GM19468 (cell line): ENCODE data around the gene EML1.

Source experiments
- ATAC-seq: cut with Tn5 transposase; IDR thresholded peaks from one replicate; pipeline ENCODE4 v1.9.1; 2021; ENCODE audit warnings: mild to moderate bottlenecking, moderate library complexity, moderate number of reproducible peaks; ENCODE audit not compliant: unreplicated experiment; ENCODE audit errors: extremely low read depth

Gene EML1

GRCh38 chr14:99971087-99971940 lies 178.1 kb downstream of the EML1 start:
- peak; percentile 61 for ATAC-seq

GRCh38 chr14:99971941-99972747 lies 178.9 kb downstream of the EML1 start:
- no peak for ATAC-seq

GRCh38 chr14:99972748-99973466 lies 179.7 kb downstream of the EML1 start:
- ATAC-seq: no peak

GRCh38 chr14:99975190-99975589 lies 182.0 kb downstream of the EML1 start:
- ATAC-seq: no peak

GRCh38 chr14:99976021-99976420 lies 182.8 kb downstream of the EML1 start:
- no peak for ATAC-seq

- ATAC-seq: no peak
Observed at GRCh38 chr14:99976681-99977080, 183.5 kb downstream of the EML1 start.

- ATAC-seq: no peak
Observed at GRCh38 chr14:99980299-99980698, 187.1 kb downstream of the EML1 start.

GRCh38 chr14:99981806-99982205 lies 188.6 kb downstream of the EML1 start:
- ATAC-seq: no peak

- peak; percentile 39 for ATAC-seq
Observed at GRCh38 chr14:99982537-99983250, 189.5 kb downstream of the EML1 start.

- ATAC-seq: no peak
Observed at GRCh38 chr14:99983251-99984015, 190.2 kb downstream of the EML1 start.

GRCh38 chr14:99984036-99984435 lies 190.8 kb downstream of the EML1 start:
- ATAC-seq: no peak

- no peak for ATAC-seq
Observed at GRCh38 chr14:99986396-99986795, 193.2 kb downstream of the EML1 start.

GRCh38 chr14:99989032-99989431 lies 195.8 kb downstream of the EML1 start:
- ATAC-seq: no peak

- no peak for ATAC-seq
Observed at GRCh38 chr14:99990268-99991170, 197.3 kb downstream of the EML1 start.

GRCh38 chr14:99991331-99991730 lies 198.1 kb downstream of the EML1 start:
- no peak for ATAC-seq
